Upper lobe of left lung (tissue), 6 donors: ENCODE measurements around the gene RGMB. TPM values are rescaled to one million over a fixed set of nuclear protein-coding genes. Genes with fewer than 3 reads are reported as not detected.
A peak's percentile ranks its signal among the peaks of the same experiment; 100 is the strongest.
"Not testable (repeated sequence)": the region's sequence is repeated elsewhere in the genome, so short reads cannot be mapped to it uniquely, and the experiment has no call there.

Experiments used
- ATAC-seq, 2 donors: fragments of 200-7000 bp; cut with Tn5 transposase; one replicate each; pipeline ENCODE4 v1.9.1; 2022; ENCODE audit warnings: mild to moderate bottlenecking in 2 of 2, moderate library complexity in 2 of 2; ENCODE audit not compliant: low FRiP score in 2 of 2
- DNase-seq, 2 donors: peaks; one replicate each; pipeline ENCODE4 v3.0.0-alpha.2; 2019 to 2020
- H3K27ac ChIP-seq, 4 donors: fragments of 200-600 bp; sonication (generic); one replicate each; pipeline ENCODE4 v1.5.1; 2016 to 2019
- H3K27me3 ChIP-seq, 4 donors: fragments of 200-600 bp; sonication (generic); one replicate each; pipeline ENCODE4 v1.5.1; 2017 to 2019
- H3K36me3 ChIP-seq, 4 donors: fragments of 200-600 bp; sonication (generic); one replicate each; pipeline ENCODE4 v1.5.1; 2016 to 2019
- H3K4me1 ChIP-seq, 4 donors: fragments of 200-600 bp; sonication (generic); one replicate each; pipeline ENCODE4 v1.5.1; 2018 to 2019
- H3K4me3 ChIP-seq, 4 donors: fragments of 200-600 bp; sonication (generic); one replicate each; pipeline ENCODE4 v1.5.1; 2017 to 2019; ENCODE audit warnings: mild to moderate bottlenecking in 2 of 4, moderate library complexity in 1 of 4
- H3K9me3 ChIP-seq, 4 donors: fragments of 200-600 bp; sonication (generic); one replicate each; pipeline ENCODE4 v1.5.1; 2018 to 2019
- CTCF ChIP-seq, 6 experiments: fragments of 450-650 bp in 4 of 6; fragments of 200-600 bp in 2 of 6; sonication (generic) in 2 of 6; IDR thresholded peaks; one replicate each; pipeline ENCODE4 v1.5.1; 2016 to 2019; ENCODE audit warnings: antibody characterized with exemption in 6 of 6
- EP300 ChIP-seq, 4 donors: sonication (generic); formaldehyde crosslinking; IDR thresholded peaks; one replicate each; pipeline ENCODE4 v1.5.1; 2017; ENCODE audit warnings: antibody characterized with exemption in 4 of 4, control low read depth in 2 of 4
- POLR2A ChIP-seq, 4 donors: fragments of 450-650 bp; IDR thresholded peaks; one replicate each; pipeline ENCODE4 v1.5.1; 2016 to 2017; ENCODE audit warnings: antibody characterized with exemption in 4 of 4, mild to moderate bottlenecking in 2 of 4
- POLR2AphosphoS5 ChIP-seq, 2 donors: sonication (generic); formaldehyde crosslinking; IDR thresholded peaks; one replicate each; pipeline ENCODE4 v1.5.1; 2017; ENCODE audit warnings: antibody characterized with exemption in 2 of 2
- WGBS, 2 donors: methylation state at CpG; one replicate each; pipeline ENCODE4 v1.1.5; 2017 to 2018; 5-methylcytosine and 5-hydroxymethylcytosine counted together
- total RNA-seq, 6 donors: library from RNA; depleted of rRNA in 4 of 6; stranded (reverse); fragments of >200 nt in 4 of 6; gene quantifications; one replicate each; pipeline versions ENCODE4 v1.1.0 to v1.2.1, GENCODE V29; 2016 to 2021
- donor health status: DM: no; HTN: no; CAD: no; lungs with moderate emphysema.
- donor health status: DM: no; HTN: yes; CAD: no; lungs with severe emphysema.

Gene RGMB
- total RNA-seq, 6 donors from 2014 or later, result 19.0 to 52.2 (median 33.1) TPM

- no peak overlapping the region for H3K4me3 ChIP-seq
- H3K4me1 ChIP-seq, result no peaks in the 10 kb centered on the region
- ATAC-seq, result peak in 1 of 2 donors; percentile 50
- WGBS, 2 donors, result 80 to 83% methylated on average over 1 of the region's 1 CpG
- no peaks in the 10 kb centered on the region for H3K36me3 ChIP-seq
- H3K9me3 ChIP-seq, result peaks cover 0 to 3% (median 0%) of the 10 kb centered on the region in 4 donors
- no peak overlapping the region for H3K27ac ChIP-seq
- H3K27me3 ChIP-seq, result no peaks in the 10 kb centered on the region
- DNase-seq, result no peak
- no peak for TF ChIP-seq POLR2A (IDR thresholded peaks at IDR 0.05)
- TF ChIP-seq CTCF (IDR thresholded peaks at IDR 0.05), result no peak
- no peak for TF ChIP-seq POLR2AphosphoS5 (IDR thresholded peaks at IDR 0.05)
- no peak for TF ChIP-seq EP300 (IDR thresholded peaks at IDR 0.05)
Observed at GRCh38 chr5:98735806-98736507, 37.5 kb upstream of the RGMB start.

DNA sequence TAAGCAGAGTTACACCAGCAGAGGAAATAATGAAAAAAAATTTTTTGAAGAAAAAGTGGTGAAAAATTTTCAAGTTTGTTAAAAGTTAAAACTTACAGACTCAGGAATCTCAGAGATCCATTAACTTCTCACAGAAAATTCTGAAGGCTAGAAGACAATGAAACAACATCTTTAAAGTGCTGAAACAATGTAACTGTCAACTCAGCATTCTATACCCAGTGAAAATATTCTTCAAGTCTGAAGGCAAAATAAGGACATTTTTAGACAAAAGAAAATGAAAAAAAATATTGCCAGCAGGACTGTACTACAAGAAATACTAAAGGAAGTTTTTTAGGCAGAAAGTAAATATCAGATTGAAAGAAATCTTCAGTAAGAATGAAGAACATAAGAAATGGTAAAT is 36.7 kb upstream of the RGMB start:
- H3K4me1 ChIP-seq, result no peaks in the 10 kb centered on the region

DNA sequence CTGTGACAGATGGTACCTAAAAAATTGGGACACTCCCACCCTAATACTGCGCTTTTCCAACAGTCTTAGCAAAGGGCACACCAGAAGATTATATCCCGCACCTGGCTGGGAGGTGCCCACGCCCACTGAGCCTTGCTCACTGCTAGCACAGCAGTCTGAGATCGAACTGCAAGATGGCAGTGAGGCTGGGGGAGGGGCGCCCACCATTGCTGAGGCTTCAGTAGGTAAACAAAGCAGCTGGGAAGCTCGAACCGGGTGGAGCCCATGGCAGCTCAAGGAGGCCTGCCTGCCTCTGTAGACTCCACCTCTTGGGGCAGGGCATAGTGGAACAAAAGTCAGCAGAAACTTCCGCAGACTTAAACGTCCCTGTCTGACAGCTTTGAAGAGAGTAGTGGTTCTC is 36.0 kb upstream of the RGMB start:
- not testable (repeated sequence) for H3K27me3 ChIP-seq, H3K27ac ChIP-seq, H3K36me3 ChIP-seq, H3K4me1 ChIP-seq, H3K4me3 ChIP-seq, H3K9me3 ChIP-seq, ATAC-seq
- peak in 1 of 2 donors; percentile 19 for DNase-seq
- WGBS, 2 donors, result 87 to 92% methylated on average over 7 of the region's 9 CpGs

More for the DNA sequence above, 36.7 kb upstream of the RGMB start:
- DNase-seq (no peak), ATAC-seq (no peak)
- no peaks in the 10 kb centered on the region for H3K27me3 ChIP-seq
- peaks cover 0 to 3% (median 0%) of the 10 kb centered on the region in 4 donors for H3K9me3 ChIP-seq
- no peak overlapping the region for H3K4me3 ChIP-seq
- H3K27ac ChIP-seq, result no peak overlapping the region
- no peaks in the 10 kb centered on the region for H3K36me3 ChIP-seq
- TF ChIP-seq POLR2AphosphoS5 (IDR thresholded peaks at IDR 0.05) (no peak), EP300 (IDR thresholded peaks at IDR 0.05) (no peak), CTCF (IDR thresholded peaks at IDR 0.05) (no peak), POLR2A (IDR thresholded peaks at IDR 0.05) (no peak)

GRCh38 chr5:98738481-98739149 is 34.8 kb upstream of the RGMB start:
- WGBS, 2 donors, result 96 to 99% methylated on average over 4 of the region's 4 CpGs
- not testable (repeated sequence) for H3K27me3 ChIP-seq, H3K4me3 ChIP-seq, H3K36me3 ChIP-seq, ATAC-seq, H3K4me1 ChIP-seq, H3K9me3 ChIP-seq, DNase-seq, H3K27ac ChIP-seq

DNA sequence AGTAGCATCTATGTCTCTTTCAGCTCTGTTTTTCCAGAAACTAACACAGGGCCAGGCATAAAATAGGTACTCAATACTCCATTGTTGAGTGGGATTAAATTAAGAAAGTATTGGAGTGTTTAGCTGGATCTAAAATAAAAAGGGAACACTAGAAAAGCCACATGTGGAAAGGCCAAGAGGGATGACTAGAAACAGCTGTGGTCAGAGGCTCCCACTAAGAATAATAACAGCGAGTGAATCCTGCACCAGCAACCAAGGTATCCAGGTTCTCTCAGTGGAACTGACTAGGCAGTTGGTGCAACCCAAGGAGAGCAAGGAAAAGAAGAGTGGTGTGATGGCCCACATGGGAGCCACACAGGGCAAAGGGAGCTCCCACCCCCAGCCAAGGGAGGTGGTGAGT is 31.5 kb upstream of the RGMB start:
- 94 to 100% methylated on average over 1 of the region's 1 CpG for WGBS, 2 donors
- H3K36me3 ChIP-seq, result no peaks in the 10 kb centered on the region
- no peaks in the 10 kb centered on the region for H3K4me1 ChIP-seq
- DNase-seq (no peak), ATAC-seq (no peak)
- TF ChIP-seq POLR2A (IDR thresholded peaks at IDR 0.05), result no peak
- no peak for TF ChIP-seq CTCF (IDR thresholded peaks at IDR 0.05)
- TF ChIP-seq POLR2AphosphoS5 (IDR thresholded peaks at IDR 0.05), result no peak
- no peak for TF ChIP-seq EP300 (IDR thresholded peaks at IDR 0.05)
- H3K27ac ChIP-seq, result no peak overlapping the region
- H3K4me3 ChIP-seq, result no peak overlapping the region
- no peaks in the 10 kb centered on the region for H3K27me3 ChIP-seq
- peaks cover 0 to 5% (median 0%) of the 10 kb centered on the region in 4 donors for H3K9me3 ChIP-seq
